GM12891 (cell line): ENCODE data around the gene LYPLAL1.

ENCODE experiments used
- POU2F2 ChIP-seq: IDR thresholded peaks from 2 replicates; pipeline ENCODE4 v1.6.1; 2011; ENCODE audit warnings: low read depth, mild to moderate bottlenecking, control low read depth, low read length, moderate library complexity
- SPI1 ChIP-seq: IDR thresholded peaks from 2 replicates; pipeline ENCODE4 v1.6.1; 2011; ENCODE audit warnings: low read depth, low read length, control low read depth

DNA sequence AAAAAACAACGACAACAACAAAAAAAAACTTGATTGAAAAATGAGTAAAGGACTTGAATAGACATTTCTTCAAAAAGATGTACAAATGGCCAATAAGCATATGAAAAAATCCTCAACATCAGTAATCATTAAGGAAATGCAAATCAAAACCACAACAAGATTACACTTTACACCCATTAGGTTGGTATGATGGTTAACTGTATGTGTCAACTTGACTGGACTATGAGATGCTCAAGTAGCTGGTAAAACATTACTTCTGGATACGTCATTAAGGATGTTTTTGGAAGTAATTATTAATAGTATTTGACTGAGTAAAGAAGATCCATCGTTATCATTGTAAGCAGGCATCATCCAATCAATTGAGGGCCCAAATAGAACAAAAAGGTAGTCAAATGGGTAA, 34.9 kb upstream of the LYPLAL1 start:
- no peak for TF ChIP-seq POU2F2
- no peak for TF ChIP-seq SPI1
